B cell (primary cell): ENCODE measurements around the gene VWA5B1.

Experiments used
- EZH2 ChIP-seq: IDR thresholded peaks from 2 replicates; pipeline ENCODE4 v1.6.1; 2012; ENCODE audit warnings: borderline replicate concordance, low read depth, mild to moderate bottlenecking, moderate library complexity, low read length; ENCODE audit not compliant: insufficient read depth, poor library complexity, severe bottlenecking
- TF ChIP-seq, protein P1 (sequence below): fragments of 200-600 bp; IDR thresholded peaks from one replicate; pipeline ENCODE4 v1.8.0; 2022; ENCODE audit warnings: antibody characterized with exemption, mild to moderate bottlenecking

- TF ChIP-seq, protein P1, sequence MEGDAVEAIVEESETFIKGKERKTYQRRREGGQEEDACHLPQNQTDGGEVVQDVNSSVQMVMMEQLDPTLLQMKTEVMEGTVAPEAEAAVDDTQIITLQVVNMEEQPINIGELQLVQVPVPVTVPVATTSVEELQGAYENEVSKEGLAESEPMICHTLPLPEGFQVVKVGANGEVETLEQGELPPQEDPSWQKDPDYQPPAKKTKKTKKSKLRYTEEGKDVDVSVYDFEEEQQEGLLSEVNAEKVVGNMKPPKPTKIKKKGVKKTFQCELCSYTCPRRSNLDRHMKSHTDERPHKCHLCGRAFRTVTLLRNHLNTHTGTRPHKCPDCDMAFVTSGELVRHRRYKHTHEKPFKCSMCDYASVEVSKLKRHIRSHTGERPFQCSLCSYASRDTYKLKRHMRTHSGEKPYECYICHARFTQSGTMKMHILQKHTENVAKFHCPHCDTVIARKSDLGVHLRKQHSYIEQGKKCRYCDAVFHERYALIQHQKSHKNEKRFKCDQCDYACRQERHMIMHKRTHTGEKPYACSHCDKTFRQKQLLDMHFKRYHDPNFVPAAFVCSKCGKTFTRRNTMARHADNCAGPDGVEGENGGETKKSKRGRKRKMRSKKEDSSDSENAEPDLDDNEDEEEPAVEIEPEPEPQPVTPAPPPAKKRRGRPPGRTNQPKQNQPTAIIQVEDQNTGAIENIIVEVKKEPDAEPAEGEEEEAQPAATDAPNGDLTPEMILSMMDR: no peak
- no peak for TF ChIP-seq EZH2
Measured at GRCh38 chr1:20365421-20366055, 74.9 kb downstream of the VWA5B1 start.
